HG03469 (cell line): ENCODE data around the gene TAF5L.
"Not testable (repeated sequence)": the region's sequence is repeated elsewhere in the genome, so short reads cannot be mapped to it uniquely, and the experiment has no call there.

Experiments used
- ATAC-seq: cut with Tn5 transposase; IDR thresholded peaks from one replicate; pipeline ENCODE4 v1.9.1; 2021; ENCODE audit warnings: mild to moderate bottlenecking, moderate library complexity, moderate number of reproducible peaks; ENCODE audit not compliant: unreplicated experiment

TAF5L gene

GRCh38 chr1:229642970-229643369, 17.0 kb upstream of the TAF5L start:
- no peak for ATAC-seq

GRCh38 chr1:229642376-229642775, 16.5 kb upstream of the TAF5L start:
- ATAC-seq = no peak

DNA sequence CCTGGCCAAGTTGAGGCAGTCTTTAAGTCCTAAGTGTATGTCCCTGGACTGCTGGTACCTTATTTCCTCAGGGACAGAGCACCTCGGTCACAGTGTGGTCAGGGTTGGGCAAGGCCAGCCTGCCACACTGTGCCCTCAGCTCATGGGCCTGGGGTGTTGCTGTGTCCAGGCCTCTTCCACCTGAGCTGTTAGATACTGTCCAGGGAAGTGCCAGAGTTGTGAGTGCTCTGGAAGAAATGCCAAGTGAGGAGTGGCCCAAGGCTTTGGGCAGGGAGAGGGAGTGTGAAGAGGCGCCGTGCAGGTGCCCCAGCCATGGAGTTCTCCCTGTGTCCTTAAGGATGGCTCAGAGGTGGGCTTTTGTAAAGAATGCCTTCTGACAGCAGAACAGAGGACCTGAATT, 15.4 kb upstream of the TAF5L start:
- no peak for ATAC-seq

GRCh38 chr1:229640455-229640854, 14.5 kb upstream of the TAF5L start:
- no peak for ATAC-seq

- no peak for ATAC-seq
These were observed 11.8 kb upstream of the TAF5L start for GRCh38 chr1:229637746-229638145.

- ATAC-seq = no peak
These were observed 10.1 kb upstream of the TAF5L start for GRCh38 chr1:229636042-229636441.

DNA sequence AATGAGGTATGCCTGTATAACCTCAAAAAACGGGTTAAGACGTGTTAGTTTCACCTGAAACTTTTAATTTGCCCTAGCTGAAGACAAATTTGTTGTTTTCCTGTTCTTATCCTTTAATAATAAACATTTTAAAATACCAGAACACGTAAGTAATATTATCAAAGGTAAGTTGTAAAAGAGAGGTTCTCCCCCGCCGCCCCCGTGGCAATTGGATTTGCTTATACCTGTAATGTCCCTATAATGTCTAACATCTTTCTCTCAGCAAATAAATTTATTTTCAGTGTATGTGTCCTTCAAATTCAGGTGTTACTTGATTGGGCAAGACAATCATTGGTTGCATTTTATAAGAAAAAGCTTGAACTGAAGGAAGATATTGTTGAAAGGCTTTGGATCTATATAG, 6.0 kb upstream of the TAF5L start:
- no peak for ATAC-seq

GRCh38 chr1:229631148-229631547, 5.2 kb upstream of the TAF5L start:
- ATAC-seq = no peak

- ATAC-seq = no peak
These were observed 3.3 kb upstream of the TAF5L start for GRCh38 chr1:229629261-229629660.

DNA sequence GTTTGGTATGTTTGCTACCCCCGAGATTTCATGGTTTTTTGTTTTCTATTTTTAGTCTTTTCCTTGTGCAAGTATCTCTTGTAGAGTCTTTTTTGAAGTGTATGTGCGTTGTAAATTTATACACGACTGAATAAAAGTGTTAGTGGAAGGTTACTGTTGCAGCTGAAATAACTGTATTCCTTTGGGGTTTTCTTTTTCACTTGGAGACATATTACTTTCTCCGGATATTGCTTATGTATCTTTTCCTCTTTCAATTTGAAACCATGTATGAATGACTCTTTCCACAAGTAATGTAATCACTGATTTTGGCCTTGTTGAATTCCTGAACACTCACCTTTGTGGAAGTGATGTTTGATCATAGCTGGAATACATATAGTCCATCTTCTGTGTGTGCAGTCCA, 1.1 kb upstream of the TAF5L start:
- ATAC-seq = no peak

DNA sequence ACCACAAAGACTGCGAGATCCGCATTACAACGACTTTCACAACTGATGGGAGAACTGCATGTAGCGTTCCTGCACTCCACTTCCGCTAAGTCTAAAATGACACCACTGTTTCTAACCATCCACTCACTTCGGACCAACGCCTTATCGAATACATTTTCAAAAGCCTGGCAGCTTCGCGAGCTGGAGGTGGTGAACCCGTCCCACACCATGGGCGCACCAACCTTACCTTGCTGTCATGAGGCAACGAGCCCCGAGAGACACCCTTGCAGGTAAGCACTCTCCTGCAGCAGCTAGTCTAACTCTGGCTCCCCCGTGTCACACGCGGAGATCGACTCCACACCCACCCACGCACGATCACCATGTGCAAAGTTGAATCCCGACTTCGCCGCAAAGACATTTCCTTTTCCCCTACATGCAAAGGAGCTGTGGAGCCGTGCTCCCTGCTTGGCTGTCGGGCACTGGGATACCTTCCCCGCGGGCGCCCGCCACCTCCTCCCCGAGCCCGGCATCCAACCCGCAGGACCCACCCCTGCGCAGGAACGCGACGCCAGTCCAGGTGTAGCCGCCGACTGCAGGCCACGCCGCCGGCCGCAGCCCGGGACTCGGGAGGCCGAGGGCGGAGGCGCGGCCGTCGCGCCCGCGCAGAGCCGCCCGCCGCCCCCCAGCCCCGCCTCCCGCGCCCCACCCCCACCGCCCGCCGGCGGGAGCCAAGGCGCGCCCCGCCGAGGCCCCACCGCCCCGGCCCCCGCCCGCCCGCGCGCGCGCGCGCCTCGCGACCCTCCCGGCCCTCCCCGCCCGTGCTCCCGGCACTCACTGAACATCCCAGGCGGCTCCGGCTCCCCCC, 629 bp downstream of the TAF5L start:
- peak; percentile 17 for ATAC-seq

- ATAC-seq = no peak
These were observed 1.3 kb downstream of the TAF5L start for GRCh38 chr1:229624521-229625070.

DNA sequence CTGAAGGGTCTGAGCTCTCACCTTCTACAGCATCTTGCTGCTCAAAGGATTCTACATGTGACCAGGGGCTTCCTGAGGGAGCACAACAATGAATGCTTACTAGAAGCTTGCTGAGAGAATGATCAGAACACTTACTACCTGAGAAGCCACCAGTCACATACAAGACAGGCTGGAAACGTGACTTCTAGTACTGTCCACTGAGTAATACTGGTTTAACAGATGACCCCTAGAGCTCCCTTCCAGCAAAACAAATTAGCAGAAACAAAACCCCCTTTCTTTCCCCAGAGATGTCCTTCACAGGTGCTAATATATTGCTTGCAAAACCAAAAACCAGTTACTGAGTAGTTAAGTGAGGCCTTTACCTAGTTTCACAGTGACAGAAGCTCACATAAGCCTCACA, 2.1 kb downstream of the TAF5L start:
- no peak for ATAC-seq

GRCh38 chr1:229623225-229623624, 2.7 kb downstream of the TAF5L start:
- ATAC-seq = no peak

GRCh38 chr1:229622641-229623120, 3.2 kb downstream of the TAF5L start:
- ATAC-seq = not testable (repeated sequence)

DNA sequence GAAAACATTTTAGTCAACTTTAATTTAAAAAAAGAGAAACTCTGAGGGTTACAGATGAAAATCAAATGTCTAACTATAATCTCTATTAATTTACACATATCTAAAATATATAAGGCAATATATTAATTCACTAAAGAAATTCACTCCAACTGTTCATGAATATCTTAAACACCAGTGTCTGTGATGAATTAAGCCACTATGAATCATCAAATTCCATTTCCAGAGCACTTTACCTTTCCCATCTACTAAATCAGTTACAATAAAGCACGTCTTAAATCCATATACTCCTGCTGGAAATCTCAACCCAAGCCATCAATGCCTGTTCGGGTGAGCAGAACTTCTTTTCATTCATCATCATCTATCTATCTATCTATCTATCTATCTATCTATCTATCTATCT, 4.3 kb downstream of the TAF5L start:
- ATAC-seq = no peak

- no peak for ATAC-seq
These were observed 5.0 kb downstream of the TAF5L start for GRCh38 chr1:229620876-229621275.

- ATAC-seq = no peak
These were observed 6.3 kb downstream of the TAF5L start for GRCh38 chr1:229619614-229620013.

GRCh38 chr1:229619002-229619401, 6.9 kb downstream of the TAF5L start:
- ATAC-seq = no peak

- ATAC-seq = no peak
These were observed 8.4 kb downstream of the TAF5L start for GRCh38 chr1:229617351-229618100.

- ATAC-seq = no peak
These were observed 11.2 kb downstream of the TAF5L start for GRCh38 chr1:229614701-229615100.

- no peak for ATAC-seq
These were observed 12.0 kb downstream of the TAF5L start for GRCh38 chr1:229613938-229614337.
